HG03565 (cell line): ENCODE measurements around the gene POLR2I.
"Not testable (repeated sequence)": the region's sequence is repeated elsewhere in the genome, so short reads cannot be mapped to it uniquely, and the experiment has no call there.

ENCODE experiments used
- ATAC-seq: cut with Tn5 transposase; IDR thresholded peaks from one replicate; pipeline ENCODE4 v1.9.1; 2021; ENCODE audit warnings: mild to moderate bottlenecking, moderate library complexity; ENCODE audit not compliant: unreplicated experiment

Gene POLR2I

DNA sequence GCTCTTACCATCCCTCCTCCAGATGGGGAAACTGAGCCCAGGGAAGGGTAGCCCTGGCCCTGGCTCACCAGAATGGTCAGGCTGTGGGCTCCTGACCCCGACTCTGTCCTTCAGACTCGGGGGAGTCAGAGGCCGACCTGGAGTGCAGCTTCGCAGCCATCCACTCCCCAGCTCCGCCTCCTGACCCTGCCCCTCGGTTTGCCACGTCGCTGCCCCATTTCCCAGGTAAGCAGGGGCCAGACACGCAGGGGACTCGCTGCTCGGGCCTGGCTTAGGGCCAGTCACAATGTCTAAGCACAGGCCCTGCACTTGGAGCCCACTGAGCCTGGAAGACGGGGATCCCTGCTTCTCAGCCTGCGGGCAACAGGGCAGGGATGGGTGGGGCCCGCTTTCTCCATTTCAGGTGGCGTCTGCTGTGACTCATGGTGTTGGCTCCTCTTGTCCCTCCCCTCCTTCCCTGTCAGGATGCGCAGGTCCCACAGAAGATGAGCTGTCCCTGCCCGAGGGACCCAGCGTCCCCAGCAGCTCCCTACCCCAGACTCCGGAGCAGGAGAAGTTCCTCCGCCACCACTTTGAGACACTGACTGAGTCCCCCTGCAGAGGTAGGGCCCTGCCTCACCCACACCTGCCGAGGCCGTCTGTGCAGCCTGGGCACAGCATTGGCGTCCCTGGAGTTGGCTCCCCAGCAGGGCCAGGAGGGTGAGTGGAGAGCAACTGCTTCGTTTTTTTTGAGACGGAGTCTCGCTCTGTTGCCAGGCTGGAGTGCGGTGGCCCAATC lies 12.9 kb downstream of the POLR2I start:
- no peak for ATAC-seq

DNA sequence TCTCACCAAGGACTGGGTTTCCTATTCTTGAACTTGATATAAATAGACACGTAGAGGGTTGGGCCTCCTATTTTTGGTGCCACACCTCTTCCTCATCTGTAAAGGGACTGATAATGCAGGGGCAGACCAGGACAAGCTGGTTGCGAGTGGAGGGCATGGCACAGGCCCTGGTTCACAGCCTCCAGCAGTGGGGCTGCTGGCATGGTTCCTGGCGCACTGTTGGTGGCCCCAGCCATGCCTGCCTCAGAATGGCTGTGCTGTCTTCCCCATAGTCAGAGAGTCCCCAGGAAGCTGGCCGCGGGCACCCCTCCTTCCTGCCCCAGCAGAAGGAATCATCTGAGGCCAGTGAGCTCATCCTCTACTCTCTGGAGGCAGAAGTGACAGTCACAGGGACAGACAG lies 14.2 kb downstream of the POLR2I start:
- no peak for ATAC-seq

DNA sequence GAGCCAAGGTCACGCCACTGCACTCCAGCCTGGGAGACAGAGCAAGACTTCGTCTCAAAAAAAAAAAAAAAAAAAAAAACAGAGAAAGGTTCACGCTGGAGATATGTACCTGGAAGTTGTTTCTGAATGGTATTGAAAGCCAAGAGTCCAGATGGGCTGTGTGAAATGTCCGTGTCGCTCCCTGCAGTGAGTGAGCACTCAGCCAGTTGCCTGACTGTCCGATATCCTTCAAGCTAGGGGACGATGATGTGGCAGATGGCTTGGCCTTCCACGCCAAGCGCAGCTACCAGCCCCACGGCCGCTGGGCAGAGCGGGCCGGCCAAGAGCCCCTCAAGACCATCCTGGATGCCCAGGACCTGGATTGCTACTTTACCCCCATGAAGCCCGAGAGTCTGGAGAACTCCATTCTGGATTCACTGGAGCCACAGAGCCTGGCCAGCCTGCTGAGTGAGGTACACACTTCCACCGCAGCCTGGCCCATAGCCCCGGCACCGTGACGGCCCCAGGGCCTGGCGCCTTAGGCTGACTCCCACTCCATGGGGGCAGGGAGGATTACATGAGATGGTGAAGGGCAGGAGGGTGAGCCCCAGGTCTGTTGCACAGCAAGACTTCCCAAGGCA lies 15.4 kb downstream of the POLR2I start:
- ATAC-seq: no peak

DNA sequence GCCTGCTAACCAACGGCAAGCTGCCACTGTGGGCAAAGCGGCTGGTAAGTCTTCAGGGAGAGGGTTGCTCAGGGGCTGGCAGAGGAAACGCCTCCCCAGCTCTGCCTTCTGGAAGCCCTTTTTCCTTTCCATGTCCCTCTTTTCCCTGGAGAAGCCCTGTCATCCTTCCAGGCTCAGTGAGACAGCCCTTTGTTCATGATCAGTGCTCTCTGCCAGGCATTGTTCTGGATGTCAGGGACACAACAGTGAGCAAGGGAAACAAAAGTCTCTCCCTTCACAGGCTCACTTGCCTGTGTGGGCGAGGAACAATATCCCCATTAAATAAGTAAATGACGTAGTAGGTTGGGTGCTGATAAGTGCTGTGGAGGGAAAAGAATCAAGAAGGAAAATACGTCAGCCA lies 17.6 kb downstream of the POLR2I start:
- ATAC-seq: no peak

DNA sequence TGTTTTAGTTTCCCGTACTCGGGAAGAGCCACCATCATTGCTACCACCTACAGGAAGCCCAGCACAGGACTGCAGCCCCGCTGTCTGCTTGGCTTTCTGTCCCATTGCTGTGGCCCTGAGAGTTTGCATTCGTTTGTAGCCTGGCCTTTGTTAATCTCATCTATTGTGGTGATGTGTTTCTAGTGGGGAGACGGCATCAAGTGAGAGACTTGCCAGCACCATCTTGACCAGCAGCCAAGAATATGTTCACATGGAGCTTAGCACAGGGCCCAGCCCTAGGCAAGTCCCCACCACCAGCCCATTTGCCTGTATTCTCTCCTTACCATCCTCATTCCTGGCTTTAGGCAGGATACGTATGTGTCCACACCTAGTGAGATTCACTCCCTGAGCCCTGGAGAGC lies 21.0 kb downstream of the POLR2I start:
- no peak for ATAC-seq

DNA sequence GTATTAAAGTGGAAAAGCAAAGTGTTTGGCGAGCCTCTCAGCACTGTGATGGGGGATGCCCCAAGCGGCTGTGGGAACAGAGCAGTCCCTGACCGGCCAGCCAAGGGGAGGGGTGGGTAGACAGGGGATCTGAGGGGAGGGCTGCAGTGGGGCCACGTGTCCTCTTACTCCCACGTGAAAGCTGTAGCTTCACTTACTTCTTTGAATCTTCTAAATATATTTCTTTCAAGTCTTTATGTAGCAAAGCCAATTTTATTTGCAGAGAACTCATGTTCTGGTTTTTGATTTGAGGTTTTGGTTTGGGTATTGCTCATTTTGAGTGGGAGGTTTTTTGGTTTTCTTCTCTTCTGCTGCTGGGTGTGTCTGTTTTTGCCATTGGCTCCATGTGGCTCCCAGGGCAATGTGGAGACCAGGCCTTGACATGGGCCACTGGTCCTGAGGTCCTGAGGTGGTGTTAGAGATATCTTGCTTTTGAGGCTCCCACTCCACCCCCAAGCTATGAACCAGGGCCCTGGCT lies 21.5 kb downstream of the POLR2I start:
- ATAC-seq: no peak

DNA sequence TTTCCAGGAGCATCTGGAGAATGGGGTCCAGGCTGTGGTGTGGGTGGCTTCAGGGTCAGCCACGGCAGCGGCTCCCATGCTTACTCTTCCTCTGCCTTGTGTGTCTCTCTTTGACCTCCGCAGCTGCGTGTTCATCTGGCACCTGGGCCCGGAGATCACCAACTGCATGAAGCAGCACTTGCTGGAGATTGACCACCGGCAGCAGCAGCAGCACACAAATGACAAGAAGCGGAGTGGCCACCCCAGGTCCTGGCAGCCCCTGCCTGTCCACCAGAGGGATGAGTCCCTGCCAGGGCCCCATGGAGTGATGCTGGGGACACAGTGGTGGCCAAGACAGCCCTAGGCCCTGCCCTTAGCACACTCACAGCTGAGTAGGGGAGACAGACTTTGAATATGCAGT lies 22.1 kb downstream of the POLR2I start:
- ATAC-seq: no peak

DNA sequence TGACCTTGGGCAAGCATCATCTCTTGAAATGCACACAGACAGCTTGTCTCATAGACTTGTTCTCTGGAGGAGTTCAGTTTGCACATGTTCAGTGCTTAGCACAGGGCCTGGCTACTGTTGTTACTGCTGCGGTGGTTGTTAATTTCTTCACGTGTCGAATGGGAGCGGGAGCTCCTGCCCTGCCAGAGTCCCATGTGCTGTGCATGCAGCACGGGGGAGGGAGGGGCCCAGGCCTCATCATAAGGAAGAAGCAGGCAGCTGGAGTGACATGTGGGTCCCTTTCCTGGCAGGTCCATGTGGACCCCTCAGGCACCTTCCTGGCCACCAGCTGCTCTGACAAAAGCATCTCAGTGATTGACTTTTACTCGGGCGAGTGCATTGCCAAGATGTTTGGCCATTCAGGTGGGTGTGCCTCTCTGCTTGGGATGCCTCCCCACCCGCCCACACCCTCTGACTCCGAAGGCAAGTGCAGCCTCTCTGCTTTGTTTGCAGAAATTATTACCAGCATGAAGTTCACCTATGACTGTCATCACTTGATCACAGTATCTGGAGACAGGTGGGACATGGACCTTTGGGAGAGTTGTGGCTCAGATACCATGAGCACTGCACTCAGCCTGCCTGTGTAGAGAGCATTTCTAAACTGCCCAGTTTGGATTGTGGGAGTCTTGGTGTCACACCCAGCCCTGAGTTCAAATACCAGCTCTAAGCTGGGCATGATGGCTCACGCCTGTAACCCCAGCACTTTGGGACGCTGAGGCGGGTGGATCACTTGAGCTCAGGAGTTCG lies 23.6 kb downstream of the POLR2I start:
- ATAC-seq: no peak

DNA sequence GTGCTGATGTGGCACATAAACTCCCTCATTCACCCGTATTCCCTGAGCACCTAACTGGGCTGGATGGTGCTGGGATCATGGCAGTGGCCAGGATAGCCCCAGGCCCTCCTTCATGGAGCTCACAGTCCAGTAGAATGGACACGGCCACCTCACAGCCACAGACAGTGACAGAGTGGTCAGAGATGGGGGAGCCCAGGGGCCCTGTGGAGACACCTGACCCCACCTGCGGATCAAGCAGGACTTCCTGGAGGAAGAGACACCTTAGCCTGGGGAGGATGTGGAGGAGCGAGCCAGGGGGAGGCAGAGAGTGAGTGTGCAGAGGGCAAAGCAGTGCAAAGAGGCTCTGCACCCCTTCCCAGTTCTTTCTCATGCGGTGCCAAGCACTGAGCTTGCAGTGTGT lies 24.8 kb downstream of the POLR2I start:
- ATAC-seq: no peak

DNA sequence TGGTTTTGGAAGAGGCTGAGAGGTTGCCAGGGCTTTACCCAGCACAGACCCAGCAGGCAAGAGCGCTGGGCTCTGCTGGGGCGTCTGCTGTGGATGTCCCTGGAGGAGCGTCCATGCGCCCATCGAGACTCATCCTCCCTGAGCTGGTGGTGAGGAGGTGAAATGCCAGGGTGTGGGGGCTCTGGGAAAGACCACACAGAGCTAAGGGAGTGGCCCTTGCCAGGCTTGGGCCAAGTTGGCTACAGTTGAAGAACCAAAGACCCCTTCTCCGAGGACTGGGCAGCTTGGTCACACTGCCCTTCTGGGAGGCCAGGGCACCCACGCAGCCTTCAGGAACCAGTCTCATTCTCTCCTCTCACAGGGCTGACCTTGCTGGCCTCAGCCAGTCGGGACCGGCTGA lies 28.3 kb downstream of the POLR2I start:
- no peak for ATAC-seq

DNA sequence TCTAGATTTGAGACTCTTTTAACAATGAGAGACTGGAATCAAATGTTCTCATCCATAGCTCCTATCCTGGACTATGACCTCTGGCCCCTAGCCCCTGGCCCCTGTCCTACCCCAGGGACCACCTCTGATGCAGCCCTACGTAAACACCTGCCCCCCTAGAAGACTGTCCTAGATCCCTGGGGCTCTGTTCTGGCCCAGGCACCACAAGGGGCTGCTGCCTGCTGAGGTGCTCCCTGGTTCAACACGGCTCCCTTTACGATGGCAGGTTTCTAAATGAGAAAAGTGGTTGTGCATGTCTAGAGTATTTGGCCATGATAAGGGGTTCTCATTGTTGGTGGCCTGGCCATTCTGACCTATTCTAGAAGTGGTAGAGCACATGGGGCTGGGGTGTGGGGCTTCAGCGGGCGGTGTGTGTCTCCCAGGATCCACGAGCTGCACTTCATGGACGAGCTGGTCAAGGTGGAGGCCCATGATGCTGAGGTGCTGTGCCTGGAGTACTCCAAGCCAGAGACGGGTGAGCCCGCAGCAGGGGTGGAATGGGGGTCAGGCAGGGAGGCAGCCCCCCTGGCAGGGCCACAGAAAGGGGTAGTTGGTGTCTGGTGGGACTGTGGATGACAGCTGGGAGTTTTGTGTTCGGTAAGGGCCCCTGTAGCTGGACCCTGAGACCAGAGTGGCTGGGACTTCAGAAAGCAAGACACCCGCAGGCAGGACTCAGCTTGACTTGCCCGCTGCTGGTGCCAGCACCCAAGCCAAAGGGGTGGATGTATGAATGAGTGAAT lies 30.3 kb downstream of the POLR2I start:
- ATAC-seq: no peak

DNA sequence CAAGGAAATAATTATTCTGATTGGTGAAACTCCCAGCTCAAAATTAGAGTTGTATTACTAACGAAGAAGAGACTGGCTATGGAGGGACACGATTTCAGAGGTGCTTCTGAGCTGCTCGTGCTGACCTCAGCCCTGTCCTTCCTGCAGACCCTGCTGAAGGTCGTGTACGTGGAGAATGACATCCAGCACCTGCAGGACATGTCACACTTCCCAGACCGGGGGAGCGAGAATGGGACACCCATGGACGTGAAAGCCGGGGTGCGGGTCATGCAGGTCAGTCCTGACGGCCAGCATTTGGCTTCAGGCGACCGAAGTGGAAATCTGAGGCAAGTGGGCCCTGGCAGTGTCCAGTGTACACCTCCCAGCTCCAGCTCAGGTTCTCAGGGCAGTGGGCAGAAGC lies 31.8 kb downstream of the POLR2I start:
- ATAC-seq: no peak

DNA sequence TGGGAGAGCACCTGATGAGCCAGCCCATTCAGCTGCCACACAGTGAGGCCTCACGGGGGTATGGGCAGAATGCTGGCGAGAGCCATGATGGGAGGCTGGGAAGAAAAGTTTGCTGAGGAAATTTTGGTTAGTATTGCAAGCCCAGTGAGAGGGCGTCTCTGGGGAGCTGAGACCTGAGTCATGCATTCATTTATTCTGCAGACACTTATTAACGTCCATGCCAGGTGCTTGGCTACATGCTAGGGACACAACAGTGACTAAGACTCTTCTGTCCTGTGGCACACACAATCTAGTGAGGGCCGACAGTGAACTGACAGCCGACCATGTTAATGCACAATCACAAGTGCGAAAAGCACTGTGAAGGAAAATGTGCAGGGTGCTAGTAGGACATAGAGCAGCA lies 32.8 kb downstream of the POLR2I start:
- ATAC-seq: no peak

DNA sequence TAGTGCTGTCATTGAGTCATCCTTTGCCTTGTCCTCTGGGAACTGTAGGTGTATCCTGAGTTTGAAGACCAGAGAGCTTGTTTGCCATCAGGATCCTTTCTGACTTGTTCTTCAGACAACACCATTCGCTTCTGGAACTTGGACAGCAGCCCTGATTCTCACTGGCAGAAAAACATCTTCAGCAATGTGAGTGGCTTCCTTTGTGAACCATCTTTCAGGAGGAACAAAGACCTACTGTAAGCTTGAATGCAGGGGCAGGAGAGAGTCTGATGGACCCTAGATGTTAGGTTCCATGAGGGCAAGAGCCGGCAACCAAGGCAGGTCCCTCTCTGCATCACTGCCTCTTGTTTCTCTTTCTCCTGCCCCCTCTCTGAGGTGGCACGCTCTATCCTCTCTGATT lies 33.3 kb downstream of the POLR2I start:
- no peak for ATAC-seq

DNA sequence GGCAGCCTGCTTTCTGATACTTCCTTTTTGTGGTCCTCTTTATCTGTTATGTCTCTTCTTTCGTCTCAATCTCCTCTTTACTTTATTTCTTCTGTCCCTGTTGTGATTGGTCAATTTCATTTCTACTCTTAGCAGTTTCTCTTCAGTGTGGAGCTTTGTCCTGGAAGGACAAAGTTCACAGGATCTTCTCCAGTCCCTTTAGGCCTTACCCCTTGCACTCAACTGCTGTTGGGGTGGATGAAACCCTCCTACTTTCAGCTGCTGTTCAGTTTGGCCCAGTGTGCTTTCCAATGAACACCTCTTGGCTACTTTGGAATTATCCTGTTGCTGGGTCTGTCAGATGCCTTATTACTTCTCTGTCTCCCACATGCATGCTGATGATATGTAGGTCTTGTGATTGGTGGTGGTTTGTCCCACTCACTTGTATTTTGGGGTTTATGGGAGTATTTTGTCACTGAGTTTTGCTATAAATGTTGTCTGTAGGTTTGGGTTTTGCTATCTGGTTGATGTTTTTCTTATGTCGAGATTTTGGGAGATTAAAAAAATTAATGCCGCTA lies 35.2 kb downstream of the POLR2I start:
- no peak for ATAC-seq

DNA sequence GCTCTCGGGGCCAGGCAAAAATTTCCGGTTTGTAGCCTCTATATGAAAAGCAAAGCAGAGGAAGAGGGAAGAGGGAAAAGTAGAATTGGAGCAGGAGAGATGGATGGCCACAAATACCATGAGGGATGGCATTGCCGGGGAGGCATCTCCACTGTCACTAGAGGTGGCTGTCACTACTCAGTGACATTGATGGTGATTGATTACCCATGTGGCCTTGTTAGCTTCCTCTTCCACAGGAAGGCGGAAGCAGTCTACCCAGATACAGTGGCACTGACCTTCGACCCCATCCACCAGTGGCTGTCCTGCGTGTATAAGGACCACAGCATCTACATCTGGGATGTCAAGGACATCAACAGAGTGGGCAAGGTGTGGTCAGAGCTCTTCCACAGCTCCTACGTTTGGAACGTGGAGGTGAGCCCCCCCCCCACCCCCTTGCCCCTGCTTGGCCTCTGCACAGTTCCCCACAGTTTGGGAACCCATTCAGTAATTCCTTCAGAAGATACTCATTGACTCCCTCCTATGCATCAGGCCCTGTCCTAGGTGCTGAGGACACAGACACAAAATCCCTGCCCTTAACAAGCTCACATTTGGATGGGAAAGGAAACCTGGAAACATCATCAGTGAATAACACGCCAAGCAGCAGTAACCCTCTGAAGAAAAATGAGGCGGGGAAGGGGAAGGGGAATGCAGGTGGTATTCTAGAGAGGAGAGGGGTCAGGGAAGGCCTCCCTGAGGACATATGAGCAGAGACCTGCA lies 41.4 kb downstream of the POLR2I start:
- no peak for ATAC-seq

DNA sequence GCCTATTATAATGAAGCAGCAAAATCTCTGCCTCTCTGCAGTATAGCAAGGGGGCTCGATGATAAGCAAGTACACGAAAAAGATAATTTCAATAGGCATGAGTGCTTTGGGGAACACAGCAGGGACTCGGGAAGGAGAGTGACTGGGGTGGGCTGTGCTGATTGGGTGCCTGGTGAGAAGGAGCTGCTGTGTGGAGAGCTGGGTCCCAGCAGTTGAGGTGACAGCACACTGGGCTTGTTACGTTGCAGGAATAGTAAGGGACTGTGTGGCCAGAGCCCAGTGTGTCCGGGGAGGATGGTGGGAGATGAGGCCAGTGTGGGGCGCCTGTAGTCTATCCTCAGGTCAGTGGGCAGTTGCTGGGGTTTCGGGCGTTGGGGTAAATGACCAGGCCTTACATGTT lies 42.6 kb downstream of the POLR2I start:
- ATAC-seq: no peak

DNA sequence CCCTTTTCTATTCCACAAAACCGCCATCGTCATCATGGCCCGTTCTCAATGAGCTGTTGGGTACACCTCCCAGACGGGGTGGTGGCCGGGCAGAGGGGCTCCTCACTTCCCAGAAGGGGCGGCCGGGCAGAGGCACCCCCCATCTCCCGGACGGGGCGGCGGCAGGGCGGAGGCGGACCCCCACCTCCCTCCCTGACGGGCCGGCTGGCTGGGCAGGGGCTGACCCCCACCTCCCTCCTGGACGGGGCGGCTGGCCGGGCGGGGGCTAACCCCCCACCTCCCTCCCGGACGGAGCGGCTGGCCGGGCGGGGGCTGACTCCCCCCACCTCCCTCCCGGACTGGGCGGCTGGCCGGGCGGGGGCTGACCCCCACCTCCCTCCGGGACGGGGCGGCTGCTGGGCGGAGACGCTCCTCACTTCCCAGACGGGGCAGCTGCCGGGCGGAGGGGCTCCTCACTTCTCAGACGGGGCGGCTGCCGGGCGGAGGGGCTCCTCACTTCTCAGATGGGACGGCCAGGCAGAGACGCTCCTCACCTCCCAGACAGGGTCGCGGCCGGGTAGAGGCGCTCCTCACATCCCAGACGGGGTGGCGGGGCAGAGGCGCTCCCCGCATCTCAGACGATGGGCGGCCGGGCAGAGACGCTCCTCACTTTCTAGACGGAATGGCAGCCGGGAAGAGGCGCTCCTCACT lies 45.7 kb downstream of the POLR2I start:
- ATAC-seq: not testable (repeated sequence)

DNA sequence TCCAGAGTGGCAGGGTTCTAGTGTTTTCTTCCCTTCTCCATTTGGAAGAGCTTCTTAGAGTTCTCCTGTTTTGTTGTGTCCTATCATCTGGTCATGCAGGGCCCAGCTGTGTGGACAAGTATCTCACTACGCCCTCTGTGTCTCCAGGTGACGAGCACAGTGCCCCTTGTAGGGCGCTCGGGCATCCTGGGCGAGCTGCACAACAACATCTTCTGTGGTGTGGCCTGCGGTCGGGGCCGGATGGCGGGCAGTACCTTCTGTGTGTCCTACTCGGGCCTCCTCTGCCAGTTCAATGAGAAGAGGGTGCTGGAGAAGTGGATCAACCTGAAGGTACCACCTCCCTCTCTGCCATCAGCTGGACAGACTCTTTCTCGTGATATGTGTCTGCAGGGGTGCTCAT lies 47.0 kb downstream of the POLR2I start:
- ATAC-seq: no peak
